GM18873 (cell line): ENCODE measurements around the gene CBX2.

Experiments
- ATAC-seq: cut with Tn5 transposase; IDR thresholded peaks from one replicate; pipeline ENCODE4 v1.9.1; 2021; ENCODE audit warnings: mild to moderate bottlenecking, moderate library complexity, moderate number of reproducible peaks; ENCODE audit not compliant: unreplicated experiment, low FRiP score

CBX2 gene

DNA sequence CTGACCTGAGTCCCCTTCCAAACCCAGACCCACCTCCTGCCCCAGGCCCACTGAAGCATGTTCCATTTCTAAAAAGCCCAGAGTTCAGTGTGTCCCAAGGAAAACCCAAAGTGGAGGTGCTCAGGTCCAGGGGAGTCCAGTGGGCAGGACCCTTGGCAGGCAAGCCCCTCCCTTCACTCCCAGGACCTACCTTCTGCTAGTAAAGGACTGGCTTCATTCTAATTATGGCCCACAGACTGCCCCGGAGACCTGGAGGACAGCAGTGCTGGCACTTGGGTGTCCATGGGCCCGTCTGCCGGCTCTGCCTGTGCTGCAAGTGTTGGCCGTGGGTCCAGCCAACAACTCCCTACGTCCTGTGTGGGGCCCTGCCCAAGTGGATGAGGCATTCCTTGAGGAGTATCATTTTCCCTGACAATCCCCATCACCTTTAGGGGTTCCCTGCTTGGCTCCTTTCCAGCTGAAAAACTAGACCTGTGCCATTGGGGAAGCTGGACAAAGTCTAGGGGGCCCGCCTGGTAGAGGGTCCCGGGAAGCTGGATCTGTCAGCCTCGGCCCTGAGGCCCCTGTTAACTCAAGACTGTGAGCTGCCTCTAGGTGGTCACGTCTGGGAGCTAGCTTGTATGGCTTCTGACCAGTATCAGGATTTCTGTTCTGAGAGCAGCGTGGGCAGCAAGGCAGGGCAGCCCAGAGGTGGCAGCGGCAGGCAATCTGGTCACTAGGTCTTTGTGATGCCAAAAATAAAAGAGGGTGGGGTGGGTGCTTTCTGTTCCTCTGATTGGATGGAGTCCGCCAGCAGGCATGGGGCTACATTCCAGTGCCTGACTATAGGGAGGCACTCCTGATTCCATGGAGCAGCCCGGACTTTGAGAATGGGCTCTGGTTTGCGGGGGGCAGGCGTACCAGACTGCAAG lies 8.2 kb downstream of the CBX2 start:
- ATAC-seq, result no peak

DNA sequence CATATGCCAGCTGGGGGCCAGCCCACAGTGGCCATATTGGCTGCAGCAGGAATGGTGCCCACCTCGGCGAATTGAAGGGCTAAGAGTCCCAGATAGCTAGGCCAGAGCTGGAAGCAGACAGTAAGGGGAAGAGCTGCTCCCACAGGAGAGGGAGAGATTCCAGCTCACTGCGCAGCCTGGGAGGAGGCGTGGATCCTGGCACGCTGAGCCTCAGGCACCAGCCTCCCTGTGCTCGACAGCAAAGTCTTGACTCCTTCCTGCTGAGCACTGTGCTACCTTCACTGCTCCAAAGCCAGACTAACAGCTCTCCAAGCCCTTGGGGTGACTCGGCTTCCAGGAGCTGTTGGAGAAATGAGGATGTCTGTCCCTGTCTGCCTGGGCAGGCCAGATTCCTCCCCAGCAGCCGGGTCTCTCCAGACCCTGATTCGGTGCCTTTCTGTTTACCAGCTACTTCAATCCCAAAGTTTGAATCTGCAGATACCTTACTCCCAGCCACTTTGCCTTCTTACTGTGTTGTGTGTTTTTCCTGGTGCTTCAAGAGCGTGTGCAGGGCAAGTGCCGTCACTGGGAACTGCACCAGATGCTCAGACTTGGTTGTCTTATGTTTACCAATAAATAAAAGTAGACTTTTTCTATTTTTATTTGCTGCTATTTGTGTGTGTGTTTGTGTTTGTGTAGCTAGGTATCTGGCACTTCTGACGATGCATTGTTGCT lies 9.1 kb downstream of the CBX2 start:
- no peak for ATAC-seq

DNA sequence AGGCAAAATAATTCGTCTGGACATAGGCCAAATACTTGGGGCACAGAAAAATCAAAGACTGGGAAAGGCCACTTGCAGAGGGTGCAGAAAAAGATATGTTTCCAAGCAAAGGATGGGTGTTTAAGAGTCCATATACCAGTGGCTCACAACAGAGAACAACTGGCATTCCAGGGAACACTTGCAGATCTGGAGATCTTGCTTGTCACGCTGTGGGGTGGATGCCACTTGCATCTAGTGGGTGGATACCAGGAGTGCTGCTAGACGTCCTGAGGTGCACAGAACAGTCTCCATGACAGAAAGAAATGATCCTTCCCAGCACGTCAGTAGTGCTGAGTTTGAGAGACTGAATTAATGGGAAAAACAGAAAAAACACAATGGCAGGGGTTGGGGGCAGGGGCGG lies 10.5 kb downstream of the CBX2 start:
- no peak for ATAC-seq

DNA sequence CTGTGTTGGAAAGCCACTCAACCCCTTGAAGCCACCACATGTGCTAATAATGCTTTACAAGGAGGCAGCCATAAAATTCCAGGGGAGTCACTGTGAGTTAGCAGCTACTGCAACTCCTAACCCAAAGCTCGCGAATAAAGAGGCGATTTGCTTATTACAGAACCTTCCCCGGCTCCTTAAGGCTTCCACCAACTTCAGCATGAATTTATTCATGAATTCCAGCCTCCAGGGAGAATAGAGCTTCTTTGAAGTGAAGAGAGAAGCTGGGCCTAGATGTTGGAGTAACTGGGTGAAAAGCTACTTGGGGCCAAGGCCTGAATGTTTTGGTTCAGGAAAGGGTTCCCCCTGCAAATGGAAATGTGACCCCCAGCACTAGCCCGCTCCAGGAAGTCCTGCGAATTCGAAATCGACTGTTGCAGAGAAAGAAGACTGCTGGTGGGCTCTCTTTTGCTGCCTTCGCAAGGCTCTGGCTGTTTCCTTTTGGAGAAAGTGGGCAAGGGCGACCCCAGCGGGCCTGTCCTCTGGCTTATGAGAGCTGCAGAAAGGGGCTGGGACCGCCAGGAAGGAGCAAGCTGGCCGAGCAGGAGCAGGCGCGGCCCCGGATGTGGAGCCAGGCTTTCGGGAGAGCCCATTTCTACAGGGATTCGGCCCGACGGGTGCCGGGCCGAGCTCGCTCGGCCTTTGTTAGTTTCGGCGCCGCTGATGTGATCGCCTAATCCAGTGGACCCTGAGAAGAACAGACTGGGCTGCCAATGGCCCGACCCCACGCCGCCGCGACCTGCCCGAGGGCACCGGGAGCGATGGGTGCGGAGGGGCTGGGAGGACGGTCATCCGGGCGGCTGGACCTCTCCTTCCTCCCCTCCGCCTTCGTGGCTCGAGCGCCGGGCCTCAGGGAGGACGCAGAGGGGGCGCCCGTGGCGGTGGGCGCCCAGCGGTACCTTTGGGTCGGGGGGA lies 11.3 kb downstream of the CBX2 start:
- no peak for ATAC-seq

DNA sequence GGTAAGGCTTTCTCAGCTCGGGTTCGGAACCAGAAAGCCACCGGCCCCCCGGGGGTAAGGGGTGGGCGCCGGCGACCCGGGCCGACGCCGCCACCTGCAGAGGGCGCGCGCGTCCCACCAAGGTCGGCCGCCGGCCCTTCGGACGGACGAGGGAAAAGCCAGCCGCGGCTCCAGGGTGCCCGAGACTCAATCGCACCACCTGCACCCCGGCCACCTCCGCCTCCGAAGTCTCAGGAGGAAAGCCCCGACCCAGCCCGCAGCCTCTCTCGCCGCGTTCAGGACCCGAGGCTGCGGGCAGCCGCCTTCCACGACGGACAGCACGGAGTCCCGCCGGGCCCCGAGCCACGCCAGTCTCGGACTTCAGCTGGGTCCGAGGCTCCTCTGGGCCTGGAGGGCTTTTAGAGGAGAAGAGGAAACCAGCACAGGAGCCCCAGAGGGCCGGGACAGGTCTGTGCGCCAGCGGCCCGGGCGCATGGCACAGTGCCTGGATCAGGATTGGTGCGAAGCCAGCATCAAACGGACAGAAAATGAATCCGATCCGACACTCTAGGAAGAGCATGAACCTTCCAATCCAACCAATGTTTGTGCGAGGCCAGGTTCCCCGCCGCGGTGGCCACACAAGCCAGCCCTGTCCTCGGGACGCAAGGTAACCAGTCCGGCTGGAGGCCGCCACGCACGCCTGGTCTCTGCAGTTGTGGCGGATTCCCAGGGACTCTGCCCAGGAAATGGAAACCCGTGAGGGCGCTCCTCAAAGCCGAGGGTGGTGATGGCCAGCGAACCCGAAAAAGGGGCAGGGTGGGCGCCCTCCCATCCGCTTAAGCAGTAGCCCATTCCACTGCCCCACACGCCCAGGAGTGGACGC lies 12.2 kb downstream of the CBX2 start:
- no peak for ATAC-seq

DNA sequence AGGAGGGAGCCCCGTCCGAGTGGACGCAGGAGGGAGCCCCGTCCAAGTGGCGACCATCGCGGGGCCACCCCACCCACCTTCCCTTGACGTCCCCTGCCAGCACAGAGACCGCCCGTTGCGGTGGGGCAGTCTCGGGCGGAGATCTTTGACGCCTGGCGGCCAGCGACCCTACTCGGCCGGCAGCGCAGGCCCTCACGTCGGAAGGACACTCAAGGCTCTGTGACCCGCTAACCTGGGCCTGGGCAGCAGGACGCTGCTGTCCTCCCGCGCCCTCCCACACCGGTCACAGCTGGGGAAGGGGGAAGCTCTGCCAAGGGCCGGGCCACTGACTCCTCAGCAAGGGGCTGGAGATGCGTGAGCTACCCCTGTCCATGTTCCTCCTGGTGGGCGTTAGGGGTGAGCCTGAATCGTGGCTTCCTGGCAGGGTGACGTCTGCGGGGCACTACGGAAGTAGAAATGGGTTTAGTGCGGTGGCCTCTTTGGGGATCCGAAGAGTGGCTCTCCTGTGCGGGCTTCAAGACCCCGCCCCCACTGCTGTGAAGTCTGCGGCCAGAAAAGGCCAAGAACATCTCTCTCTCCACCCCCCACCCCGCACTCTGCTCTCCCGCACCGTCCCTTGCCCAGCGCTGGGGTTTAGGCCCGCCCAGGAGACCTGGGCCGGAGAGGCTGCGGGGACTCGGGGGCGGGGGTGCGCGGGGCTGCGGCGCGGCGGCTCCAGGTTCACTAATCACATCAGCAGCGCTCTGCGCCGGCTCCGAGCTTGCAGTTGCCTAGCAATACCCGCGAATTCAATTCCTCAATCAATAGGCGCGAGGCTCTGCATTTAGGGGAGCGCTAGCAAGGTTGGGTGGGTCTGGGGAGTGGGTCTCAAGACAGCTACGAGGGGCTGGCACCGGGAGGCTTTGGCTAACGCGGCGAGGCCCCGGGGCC lies 13.1 kb downstream of the CBX2 start:
- no peak for ATAC-seq

DNA sequence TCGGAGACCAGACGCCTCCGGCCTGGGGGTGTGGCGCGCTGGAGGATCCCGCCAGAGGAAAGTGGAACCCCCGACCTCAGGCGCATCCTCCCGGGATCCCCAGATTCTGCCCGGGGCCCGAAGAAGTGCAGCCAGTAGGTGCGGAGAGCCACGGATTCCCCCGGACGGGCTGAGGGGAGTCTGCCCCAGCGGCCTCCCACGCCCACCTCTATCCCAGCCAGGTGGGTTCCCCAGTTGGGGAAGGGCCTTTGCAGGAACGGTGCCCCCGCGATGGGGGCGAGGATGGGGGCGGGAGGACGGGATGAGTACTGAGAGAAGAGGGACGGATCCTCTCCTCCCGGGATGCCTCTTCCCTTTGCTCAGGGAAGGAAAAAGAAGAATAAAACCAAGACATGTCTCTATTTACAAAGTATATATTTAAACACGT lies 13.8 kb downstream of the CBX2 start:
- ATAC-seq, result no peak

DNA sequence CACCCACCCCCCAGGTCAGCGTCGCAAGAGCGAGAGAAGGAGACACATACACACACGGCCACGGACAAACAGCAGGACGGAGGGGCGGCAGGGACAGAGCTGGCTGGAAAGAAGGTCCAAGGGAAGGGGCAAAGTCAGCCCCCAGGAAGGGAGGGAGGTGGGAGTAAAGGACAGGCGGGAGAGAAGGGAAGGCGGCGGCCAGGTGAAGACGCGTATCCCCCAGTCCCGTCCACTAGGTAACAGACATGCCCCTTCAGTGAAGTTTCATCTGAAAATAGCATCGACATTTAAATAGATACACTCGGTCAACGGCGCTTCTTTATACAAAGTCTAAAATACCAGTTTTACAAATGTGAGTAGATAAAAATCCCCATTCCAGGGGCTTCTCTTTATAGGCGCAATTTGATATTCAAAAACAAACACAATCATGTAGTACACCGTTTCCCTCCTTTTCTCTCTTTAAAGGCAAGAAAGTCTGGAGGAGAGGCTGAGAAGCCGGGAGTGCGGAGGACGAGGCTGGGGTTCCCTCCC lies 14.5 kb downstream of the CBX2 start:
- ATAC-seq, result no peak

DNA sequence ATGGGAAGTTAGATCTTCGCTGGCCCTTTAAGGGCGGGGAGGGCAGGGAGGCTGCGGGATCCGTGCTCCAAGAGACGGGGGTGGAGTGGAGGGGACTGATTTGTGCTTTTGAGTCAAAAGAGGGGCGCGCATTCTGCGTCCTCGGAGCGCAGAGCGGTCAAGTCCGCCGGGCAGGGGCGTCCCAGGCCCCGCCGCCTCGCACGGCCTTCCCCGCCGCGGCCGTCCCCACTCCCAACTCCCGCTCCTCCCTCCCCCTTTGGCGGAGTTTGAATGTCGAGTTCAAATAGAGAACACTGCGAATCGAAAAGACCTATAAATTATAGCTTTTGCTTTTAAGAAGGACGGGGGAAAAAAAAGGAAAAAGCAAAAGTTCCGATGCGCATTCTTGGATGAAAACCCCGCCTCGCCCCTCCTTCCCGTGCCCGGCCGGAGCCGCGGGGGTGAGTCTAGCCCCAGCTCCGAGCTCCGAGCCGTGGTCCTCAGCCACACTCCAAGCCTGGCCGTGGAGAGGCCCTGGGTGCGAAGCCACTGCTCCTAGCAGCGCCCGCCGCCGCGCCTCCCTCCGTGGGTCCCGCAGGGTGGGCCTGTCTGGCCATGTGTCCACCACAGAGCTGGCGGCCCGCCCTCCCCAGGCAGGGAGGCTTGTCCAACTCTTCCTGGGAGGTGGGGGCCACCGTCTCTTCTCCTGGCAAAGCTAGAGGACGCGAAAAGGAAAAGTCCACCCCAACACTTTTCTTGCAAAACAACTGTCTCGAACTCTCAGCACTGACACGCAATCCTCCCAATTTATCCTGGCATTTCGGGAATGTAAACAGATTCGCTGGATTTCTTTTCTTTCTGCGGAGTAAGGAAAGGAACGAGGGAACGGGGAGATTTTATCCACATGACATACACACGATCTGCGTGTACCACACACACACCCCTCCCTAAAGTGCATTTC lies 15.3 kb downstream of the CBX2 start:
- ATAC-seq, result no peak

DNA sequence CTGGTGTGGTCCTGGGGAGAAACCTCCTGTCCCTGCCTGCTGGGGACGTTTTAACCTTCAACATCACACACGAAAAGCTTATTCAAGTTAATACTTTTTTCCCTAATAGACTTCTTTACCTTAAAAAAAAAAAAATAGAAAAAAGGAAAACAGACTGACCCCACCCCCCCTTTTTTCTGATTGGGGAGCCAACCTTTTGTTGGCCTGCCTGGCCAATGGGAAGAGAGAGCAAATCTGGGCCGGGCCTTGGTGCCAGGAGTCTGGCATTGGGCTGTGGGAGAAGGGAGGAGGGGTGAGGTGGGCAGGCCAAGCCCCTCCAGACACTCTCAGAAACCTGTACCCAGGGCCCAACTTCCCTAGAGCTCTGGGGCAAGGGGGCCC lies 16.0 kb downstream of the CBX2 start:
- no peak for ATAC-seq

DNA sequence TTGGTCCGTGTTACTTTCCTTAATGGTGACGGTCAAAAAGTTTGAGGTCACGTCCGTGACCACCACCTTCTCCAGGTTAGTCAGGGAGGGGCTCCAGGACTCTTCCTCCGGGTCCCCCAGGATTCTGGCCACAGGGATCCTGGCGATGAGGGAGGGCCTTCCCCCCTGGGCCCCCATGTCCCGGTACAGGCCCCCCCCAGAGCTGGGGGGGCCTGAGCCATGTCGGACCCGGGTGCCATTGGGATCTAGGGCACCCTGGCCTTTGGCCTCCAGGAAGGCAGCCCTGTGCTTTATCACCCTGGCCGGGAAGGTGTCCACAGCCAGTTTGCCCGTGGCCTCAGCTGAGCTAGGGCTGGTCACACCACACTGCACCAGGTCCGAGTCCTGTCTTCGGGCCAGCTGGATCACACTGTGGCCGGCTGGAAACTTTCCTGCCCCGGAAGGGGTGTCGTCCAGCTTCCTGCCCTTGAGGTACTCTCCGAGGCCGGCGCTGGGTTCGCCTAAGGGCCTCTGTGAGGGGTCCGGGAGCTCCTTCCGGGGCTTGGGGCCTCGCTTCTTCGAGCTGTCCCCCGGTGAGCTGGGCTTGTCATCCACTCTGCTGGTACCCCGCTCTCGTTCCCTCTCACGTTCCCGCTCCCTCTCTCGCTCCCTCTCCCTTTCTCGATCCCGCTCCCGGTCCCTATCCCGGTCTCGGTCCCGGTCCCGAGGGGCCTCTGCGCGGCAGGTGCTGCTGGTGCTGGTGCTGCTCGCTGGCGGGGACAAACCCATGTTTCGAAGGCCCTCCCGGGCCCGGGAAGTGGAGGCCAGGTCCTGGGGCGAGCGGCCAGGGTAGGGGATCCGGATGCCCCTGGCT lies 16.9 kb downstream of the CBX2 start:
- no peak for ATAC-seq

DNA sequence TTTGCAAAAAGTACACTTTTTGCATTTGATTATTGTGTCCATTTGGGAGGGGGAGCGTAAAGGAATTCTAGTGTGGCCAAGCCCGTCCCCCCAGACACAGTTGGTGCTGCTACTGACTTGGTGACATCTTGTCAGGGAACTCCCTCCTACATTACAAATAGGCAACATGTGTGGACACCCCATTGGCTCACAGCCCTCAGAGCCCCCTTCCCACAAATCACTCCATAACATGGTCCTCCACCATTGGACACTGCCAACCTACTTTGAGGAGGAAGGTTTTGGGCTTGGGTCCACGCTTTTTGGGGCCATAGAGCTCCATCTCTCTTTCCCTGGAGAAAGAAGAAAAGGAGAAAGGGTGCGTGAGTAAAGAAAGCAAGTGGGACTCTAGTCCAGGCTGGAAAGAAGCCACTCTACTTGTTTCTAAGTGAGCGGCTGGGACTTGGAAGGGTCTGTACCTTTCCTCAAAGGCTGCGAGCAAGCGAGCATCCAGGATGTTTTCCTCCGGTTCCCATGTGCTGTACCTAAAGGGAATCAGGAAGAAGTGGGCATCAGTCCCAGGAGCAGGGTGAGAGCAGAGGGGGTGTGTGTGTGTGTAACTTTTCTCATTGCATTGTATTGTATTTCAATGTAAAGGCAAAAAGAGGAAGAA lies 18.0 kb downstream of the CBX2 start:
- ATAC-seq, result no peak

DNA sequence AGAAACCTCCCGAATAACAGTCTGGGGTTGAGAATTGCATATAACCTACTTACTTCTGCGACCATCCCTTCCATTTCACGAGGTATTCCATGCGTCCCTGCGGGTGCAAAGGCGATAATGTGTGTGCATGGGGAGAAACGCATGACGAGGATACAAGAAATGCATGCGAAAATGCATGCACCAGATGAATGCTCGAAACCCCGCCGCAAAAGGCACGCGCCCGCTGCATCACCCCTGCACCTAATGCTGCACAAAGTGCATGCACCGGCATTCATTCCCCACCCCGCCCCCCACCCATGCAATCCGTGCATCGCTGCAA lies 18.5 kb downstream of the CBX2 start:
- ATAC-seq, result no peak

DNA sequence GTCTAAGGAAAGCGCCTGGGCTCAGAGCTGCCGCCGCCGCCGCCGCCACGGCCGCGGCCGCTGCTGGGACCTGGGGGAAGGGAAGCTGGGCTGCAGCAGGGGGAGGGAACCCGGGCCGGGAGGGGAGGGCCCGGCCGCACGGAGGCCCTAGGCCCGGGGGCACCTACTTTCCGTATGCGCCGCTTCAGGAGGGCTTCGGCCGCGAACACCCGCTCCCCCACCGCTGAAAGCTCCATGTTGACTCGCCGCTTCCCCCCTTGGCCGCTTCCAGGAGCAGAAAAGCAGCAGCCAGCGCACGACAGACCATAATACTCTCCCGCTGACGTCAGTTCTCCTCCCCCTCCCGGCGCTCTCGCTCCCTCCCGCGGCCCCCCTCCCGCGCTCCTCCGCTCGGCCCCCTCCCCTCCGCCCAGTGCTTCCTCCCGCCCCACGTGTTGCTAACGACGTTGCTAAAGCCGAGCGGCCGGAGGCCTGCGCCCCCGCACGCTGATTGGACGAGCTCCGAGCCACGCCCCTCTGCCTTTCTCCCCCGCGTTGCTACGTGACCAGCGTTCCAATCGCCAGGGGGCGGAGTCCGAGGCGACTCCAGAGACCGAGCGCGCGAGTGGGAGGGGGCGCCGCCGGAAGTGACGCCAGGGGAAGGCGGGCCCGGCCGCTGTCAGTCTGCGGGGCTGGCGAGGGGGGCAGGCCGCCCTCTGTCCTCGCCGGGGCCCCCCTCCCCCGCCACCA lies 19.0 kb downstream of the CBX2 start, which contains the start of gene CBX8:
Gene CBX8, minus strand, starts transcription at position 315 of the 729 bp plus-strand sequence. Its CDS starts 79 bp downstream, at position 236.
- peak; percentile 89 for ATAC-seq
